Uterus (tissue), 4 donors: ENCODE results near the gene SRPK3. TPM values are rescaled to one million over a fixed set of nuclear protein-coding genes. Genes with fewer than 3 reads are reported as not detected.

Experiments used
- DNase-seq, 2 donors: peaks; one replicate each; pipeline ENCODE4 v3.0.0-alpha.2; 2019 to 2020
- H3K27ac ChIP-seq, 2 donors: fragments of 200-600 bp; sonication (generic); 1 replicate in 1 of 2; 2 replicates in 1 of 2; pipeline ENCODE4 v1.5.1; 2016 to 2018
- H3K27me3 ChIP-seq, 2 donors: fragments of 200-600 bp; sonication (generic); one replicate each; pipeline ENCODE4 v1.5.1; 2018 to 2019; ENCODE audit warnings: control low read depth in 1 of 2
- H3K36me3 ChIP-seq, 2 donors: fragments of 200-600 bp; sonication (generic); one replicate each; pipeline ENCODE4 v1.5.1; 2019; ENCODE audit warnings: control low read depth in 1 of 2
- H3K4me1 ChIP-seq, 2 donors: fragments of 200-600 bp; sonication (generic); one replicate each; pipeline ENCODE4 v1.5.1; 2018 to 2019; ENCODE audit warnings: control low read depth in 1 of 2
- H3K4me3 ChIP-seq, 2 donors: fragments of 200-600 bp; sonication (generic); 1 replicate in 1 of 2; 2 replicates in 1 of 2; pipeline ENCODE4 v1.5.1; 2018 to 2019; ENCODE audit warnings: mild to moderate bottlenecking in 1 of 2
- H3K9me3 ChIP-seq, 2 donors: fragments of 200-600 bp; sonication (generic); one replicate each; pipeline ENCODE4 v1.5.1; 2019; ENCODE audit warnings: control low read depth in 1 of 2
- CTCF ChIP-seq, 4 experiments: fragments of 200-600 bp in 2 of 4; fragments of 450-650 bp in 2 of 4; sonication (generic) in 2 of 4; IDR thresholded peaks; one replicate each; pipeline ENCODE4 v1.5.1; 2016 to 2019; ENCODE audit warnings: antibody characterized with exemption in 4 of 4, mild to moderate bottlenecking in 2 of 4, moderate library complexity in 1 of 4
- POLR2A ChIP-seq, 2 donors: fragments of 450-650 bp; IDR thresholded peaks; one replicate each; pipeline ENCODE4 v1.6.1; 2016; ENCODE audit warnings: antibody characterized with exemption in 2 of 2, mild to moderate bottlenecking in 1 of 2, moderate library complexity in 1 of 2
- intact Hi-C: fragments of 100-400 bp; cut with DNase I; formaldehyde crosslinking; loops from one replicate; pipeline ENCODE4 v1.15.1; 2023; ENCODE audit warnings: low total_unique reads
- total RNA-seq, 4 donors: library from RNA; depleted of rRNA in 3 of 4; stranded (reverse); fragments of >200 nt in 3 of 4; gene quantifications; one replicate each; pipeline versions ENCODE4 v1.1.0 to v1.2.4, GENCODE V29; 2014 to 2023
- donor health status: DM: yes; HTN: yes; CAD: no.

SRPK3 gene
- total RNA-seq, 4 donors from 2014 or later: 0.76 to 13.8 (median 5.5) TPM

DNA sequence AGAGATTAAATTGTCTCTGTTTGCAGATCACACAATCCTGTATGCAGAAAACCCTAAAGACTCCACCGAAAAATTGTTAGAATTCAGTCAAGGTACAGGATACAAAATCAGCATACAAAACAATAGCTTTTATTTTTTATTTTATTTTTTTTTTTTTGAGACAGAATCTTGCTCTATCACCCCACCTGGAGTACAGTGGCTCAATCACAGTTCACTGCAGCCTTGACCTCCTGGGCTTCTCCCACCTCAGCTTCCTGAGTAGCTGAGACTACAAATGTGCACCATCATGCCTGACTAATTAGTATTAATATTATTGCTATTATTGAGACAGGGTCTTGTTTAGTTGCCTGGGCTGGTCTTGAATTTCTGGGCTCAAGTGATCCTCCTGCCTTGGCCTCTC, 25.7 kb upstream of the SRPK3 start:
- no peak overlapping the region for H3K27ac ChIP-seq
- H3K4me1 ChIP-seq: no peaks in the 10 kb centered on the region
- DNase-seq: no peak
- no peak overlapping the region for H3K4me3 ChIP-seq
- intact Hi-C loops: no loop called here
- TF ChIP-seq CTCF (IDR thresholded peaks at IDR 0.05) (no peak), POLR2A (IDR thresholded peaks at IDR 0.05) (no peak)
- no peaks in the 10 kb centered on the region for H3K27me3 ChIP-seq
- no peaks in the 10 kb centered on the region for H3K36me3 ChIP-seq
- no peaks in the 10 kb centered on the region for H3K9me3 ChIP-seq

GRCh38 chrX:153761863-153762262, 19.0 kb upstream of the SRPK3 start:
- Histone ChIP-seq H3K27me3 (no peaks in the 10 kb centered on the region), H3K4me3 (no peak overlapping the region), H3K36me3 (no peaks in the 10 kb centered on the region), H3K4me1 (no peaks in the 10 kb centered on the region), H3K9me3 (no peaks in the 10 kb centered on the region), H3K27ac (no peak overlapping the region)
- intact Hi-C loops: loop anchor here (5.0 kb wide), 1 partner anchor 190 kb away; no protein-coding TSS in a partner anchor
- TF ChIP-seq POLR2A (IDR thresholded peaks at IDR 0.05) (no peak), CTCF (IDR thresholded peaks at IDR 0.05) (no peak)
- no peak for DNase-seq

GRCh38 chrX:153762626-153763173, 18.1 kb upstream of the SRPK3 start:
- intact Hi-C loops: loop anchor here (5.0 kb wide), 1 partner anchor 190 kb away; no protein-coding TSS in a partner anchor
- H3K9me3 ChIP-seq: no peaks in the 10 kb centered on the region
- DNase-seq: no peak
- H3K27me3 ChIP-seq: no peaks in the 10 kb centered on the region
- no peak overlapping the region for H3K4me3 ChIP-seq
- no peaks in the 10 kb centered on the region for H3K4me1 ChIP-seq
- TF ChIP-seq POLR2A (IDR thresholded peaks at IDR 0.05): no peak
- TF ChIP-seq CTCF (IDR thresholded peaks at IDR 0.05): no peak
- no peak overlapping the region for H3K27ac ChIP-seq
- H3K36me3 ChIP-seq: no peaks in the 10 kb centered on the region

GRCh38 chrX:153763298-153763932, 17.4 kb upstream of the SRPK3 start:
- TF ChIP-seq CTCF (IDR thresholded peaks at IDR 0.05): no peak
- TF ChIP-seq POLR2A (IDR thresholded peaks at IDR 0.05): no peak
- H3K36me3 ChIP-seq: no peaks in the 10 kb centered on the region
- H3K4me3 ChIP-seq: no peak overlapping the region
- DNase-seq: peak; percentile 14 to 16
- no peaks in the 10 kb centered on the region for H3K27me3 ChIP-seq
- H3K9me3 ChIP-seq: no peaks in the 10 kb centered on the region
- no peaks in the 10 kb centered on the region for H3K4me1 ChIP-seq
- H3K27ac ChIP-seq: no peak overlapping the region
- intact Hi-C loops: loop anchor here (5.0 kb wide), 1 partner anchor 189 kb away; no protein-coding TSS in a partner anchor

- TF ChIP-seq CTCF (IDR thresholded peaks at IDR 0.05): peak; percentile 74 to 89 (median 80)
- peak in 1 of 2 donors; percentile 29 for TF ChIP-seq POLR2A (IDR thresholded peaks at IDR 0.05)
- Histone ChIP-seq H3K27me3 (no peaks in the 10 kb centered on the region), H3K27ac (peak within 1 kb of the TSS; percentile 25 to 77), H3K9me3 (no peaks in the 10 kb centered on the region), H3K4me3 (peak within 1 kb of the TSS in 1 of 2 donors; percentile 13), H3K4me1 (no peaks in the 10 kb centered on the region), H3K36me3 (no peaks in the 10 kb centered on the region)
- peak; percentile 70 to 81 for DNase-seq
- intact Hi-C loops: loop anchor here (5.0 kb wide), 1 partner anchor 188 kb away; no protein-coding TSS in a partner anchor
Measured at GRCh38 chrX:153763989-153764755, 16.7 kb upstream of the SRPK3 start, which contains the start of gene PLXNB3. Gene PLXNB3, plus strand, starts transcription at chrX:153764249. Its CDS starts 1,287 bp downstream, at chrX:153765536.
